GM18526 (cell line): ENCODE results near the gene SEPTIN7.
A peak's percentile ranks its signal among the peaks of the same experiment; 100 is the strongest.

Experiments used
- POLR2A ChIP-seq: IDR thresholded peaks from 3 replicates; pipeline ENCODE4 v1.6.1; 2011; ENCODE audit not compliant: insufficient read length; ENCODE audit errors: extremely low read depth

Gene SEPTIN7

GRCh38 chr7:35800718-35801391 is at the start of gene SEPTIN7:
Gene SEPTIN7, plus strand, starts transcription at chr7:35801057. Its CDS starts 153 bp downstream, at chr7:35801210.
- TF ChIP-seq POLR2A = peak; percentile 75

DNA sequence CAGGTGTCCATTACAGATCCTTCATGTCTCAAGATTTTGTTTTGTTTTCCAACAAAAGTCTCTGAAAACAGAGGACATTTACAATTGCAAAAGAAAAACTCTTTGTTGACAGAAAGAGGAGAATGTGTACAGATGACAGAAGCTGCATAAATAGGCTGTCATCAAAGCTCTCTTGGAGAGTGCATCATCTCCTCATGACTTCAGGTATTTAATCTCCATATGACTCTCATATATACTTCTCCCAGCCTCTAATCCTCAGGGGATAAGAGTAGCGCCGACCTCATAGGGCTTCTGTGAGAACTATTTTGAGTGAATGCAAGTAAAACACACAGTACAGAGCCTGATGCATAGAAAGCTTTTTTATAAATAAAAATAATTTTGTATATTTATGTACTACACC is 48.1 kb upstream of the SEPTIN7 start:
- TF ChIP-seq POLR2A = no peak

DNA sequence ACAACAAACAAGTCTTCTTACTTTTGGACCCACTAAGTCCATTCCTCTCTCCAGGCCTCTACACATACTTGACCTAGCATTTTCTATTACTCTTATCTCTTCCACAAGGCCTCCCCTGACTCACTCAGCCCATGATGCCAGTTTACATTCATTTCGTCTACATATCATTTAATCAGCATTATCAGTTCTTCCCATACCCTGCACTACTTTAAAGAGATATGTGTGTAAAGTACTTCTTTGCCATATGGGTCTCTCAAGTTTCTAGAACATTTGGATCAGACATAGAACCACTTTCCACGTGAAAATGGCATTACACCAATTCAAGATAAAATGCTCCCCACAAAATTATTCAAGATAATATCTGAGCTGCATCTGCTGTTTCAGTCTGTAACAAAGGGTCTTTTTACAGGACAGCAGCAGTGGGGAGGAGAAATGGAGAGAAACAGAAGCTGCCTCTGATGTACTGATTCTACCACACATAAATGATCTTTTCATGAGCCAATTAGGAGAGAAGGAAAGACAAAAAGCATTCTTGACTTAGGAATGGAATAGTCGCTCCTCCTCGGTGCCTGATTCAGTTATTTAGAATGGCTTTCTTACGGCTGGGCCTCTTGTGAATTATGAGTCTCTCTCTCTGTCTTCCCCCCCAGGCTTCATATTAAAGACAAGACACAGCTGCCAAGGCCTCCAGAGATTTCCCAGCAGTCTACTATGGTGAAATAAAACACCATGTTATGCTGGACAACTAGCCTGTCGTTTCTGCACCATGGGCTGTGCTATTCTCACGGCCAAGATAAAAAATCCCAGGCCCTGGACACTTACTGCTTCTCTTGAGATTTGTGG is 46.9 kb upstream of the SEPTIN7 start:
- TF ChIP-seq POLR2A = no peak

GRCh38 chr7:35754741-35755140 is 46.1 kb upstream of the SEPTIN7 start:
- no peak for TF ChIP-seq POLR2A

GRCh38 chr7:35755711-35756110 is 45.1 kb upstream of the SEPTIN7 start:
- TF ChIP-seq POLR2A = no peak

DNA sequence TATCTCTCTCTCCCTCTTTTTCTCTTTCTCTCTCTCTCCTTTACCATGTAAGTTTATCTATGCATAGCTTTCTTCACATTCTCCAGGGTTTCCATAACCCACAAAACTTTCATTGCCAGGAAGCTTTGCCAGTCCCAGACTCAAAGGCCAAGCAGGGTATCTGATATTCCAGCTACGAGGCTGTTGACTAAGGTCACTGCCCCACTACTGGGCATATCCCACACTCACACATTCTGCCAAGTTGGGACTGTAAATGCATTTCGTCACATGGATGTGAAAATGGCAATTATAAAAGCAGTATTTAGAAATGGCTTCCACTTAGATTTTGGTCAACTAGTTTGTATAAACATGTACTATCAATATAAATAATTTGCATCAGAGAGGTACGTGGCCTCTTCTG is 43.3 kb upstream of the SEPTIN7 start:
- no peak for TF ChIP-seq POLR2A

GRCh38 chr7:35758421-35758820 is 42.4 kb upstream of the SEPTIN7 start:
- TF ChIP-seq POLR2A = no peak

DNA sequence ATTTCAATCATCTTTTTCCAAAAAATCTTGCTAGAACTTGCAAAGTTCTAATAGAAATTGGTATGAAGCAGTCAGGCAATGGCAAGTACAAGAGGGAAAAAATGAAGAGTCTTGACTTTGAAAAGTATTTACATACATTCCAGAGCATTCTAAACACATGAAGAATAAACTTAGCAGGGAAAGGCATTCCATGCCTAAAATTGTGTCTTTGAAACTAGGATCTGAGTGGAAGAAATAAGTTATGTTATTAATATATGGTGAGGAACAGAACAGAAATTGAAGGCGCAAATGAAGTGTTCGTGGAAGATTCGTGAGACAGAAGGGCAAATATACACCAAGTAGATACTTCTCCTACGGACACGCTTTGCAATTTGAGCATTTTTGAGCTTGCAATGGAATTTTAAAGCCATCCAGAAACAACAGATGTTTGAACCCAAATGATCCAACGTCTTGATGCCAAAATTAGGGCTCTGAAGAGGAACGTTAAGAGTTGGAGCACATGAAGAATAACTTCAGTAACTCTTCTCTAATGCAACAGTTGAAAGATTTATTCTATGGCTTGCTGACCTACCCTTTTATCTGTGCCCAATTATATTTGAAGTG is 40.6 kb upstream of the SEPTIN7 start:
- no peak for TF ChIP-seq POLR2A

- no peak for TF ChIP-seq POLR2A
Measured at GRCh38 chr7:35761871-35762677, 38.8 kb upstream of the SEPTIN7 start.

GRCh38 chr7:35762781-35763180 is 38.1 kb upstream of the SEPTIN7 start:
- TF ChIP-seq POLR2A = no peak

DNA sequence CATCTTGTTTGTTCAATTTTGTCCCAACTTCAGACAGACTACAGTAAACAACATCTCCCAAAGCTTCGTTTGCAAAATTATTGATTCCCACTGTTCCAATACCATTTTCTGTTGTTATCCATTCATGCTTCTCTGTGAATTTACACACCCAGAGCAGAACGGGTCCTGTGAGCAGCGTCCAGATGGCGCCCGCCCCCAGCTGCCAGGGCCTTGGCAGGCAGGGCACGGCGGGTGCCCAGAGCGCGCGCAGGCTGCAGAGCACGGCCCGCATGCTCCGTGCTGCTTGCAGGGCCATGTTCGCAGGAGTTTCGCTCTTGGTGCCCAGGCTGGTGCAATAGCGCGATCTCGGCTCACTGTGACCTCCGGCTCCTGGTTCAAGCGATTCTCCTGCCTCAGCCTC is 32.5 kb upstream of the SEPTIN7 start:
- TF ChIP-seq POLR2A = no peak

DNA sequence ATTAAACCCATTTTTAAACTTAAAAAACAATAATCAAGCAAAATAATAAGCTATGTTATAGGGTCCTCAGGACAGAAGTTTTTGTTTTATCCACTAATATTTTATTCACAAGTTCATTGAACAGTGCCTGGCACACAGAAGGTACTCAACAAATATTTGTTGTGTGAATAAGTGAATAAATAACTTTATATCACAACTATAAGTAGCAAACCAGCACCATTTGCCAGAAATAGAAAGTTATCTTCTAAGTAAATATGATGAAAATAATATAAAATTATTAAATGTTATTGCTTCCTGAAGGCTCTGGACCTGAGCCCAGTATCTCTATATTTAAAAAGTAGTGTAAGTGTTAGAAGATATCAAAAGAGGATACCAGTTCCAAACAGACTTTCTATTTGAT is 29.1 kb upstream of the SEPTIN7 start:
- no peak for TF ChIP-seq POLR2A

DNA sequence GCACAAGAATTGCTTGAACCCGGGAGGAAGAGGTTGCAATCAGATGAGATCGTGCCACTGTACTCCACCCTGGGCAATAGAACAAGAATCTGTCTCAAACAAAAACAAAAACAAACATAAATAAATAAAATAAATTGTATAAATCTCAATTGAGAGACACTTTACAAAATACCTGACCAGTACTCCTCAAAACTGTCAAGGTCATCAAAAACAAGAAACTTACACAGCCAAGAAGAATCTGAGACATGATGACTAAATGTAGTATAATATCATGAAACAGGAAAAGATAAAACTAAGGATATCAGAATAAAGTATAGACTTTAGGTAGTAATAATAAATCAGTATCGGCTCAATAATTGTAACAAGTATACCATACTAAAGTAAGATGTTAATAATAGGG is 26.9 kb upstream of the SEPTIN7 start:
- TF ChIP-seq POLR2A = no peak

DNA sequence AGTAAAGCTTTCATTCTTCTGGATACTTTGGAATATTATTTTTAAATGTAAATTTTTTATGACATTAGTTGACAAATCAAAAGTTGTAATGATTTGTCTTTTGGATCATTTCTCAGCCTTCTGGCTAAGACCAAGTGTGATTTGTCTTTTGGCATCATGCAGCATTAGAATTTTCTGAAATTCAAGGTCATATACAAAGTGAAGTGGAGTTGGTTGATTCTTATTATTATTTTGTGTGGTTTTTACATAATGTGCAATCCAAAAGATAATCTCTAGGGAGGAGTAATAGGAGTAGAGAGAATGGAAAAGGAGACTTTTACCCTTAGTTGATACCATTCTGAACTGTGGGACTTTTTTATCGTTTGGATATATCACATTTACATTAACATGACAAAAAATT is 24.2 kb upstream of the SEPTIN7 start:
- TF ChIP-seq POLR2A = no peak

DNA sequence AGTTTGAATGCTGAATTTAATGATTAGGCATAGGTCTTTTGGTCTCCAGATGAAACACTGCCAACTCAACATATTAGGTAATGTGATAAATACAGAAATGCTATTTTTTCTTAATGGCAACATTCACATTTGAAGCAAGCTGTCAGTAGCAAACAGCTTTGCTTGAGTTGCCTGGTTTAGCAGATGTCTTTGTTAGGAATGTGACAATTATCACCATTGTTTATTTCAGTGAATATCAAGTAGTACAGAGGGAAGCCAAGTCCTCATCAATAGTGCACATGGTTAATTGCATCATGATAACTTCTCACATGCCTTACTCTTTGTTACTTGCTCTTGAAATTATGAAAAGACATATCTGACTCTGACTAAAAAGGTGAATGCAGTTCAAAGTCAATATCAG is 23.7 kb upstream of the SEPTIN7 start:
- TF ChIP-seq POLR2A = no peak
